GM19324 (cell line): ENCODE measurements around the gene PCDHGA9.
"Not testable (repeated sequence)": the region's sequence is repeated elsewhere in the genome, so short reads cannot be mapped to it uniquely, and the experiment has no call there.

Source experiments
- ATAC-seq: cut with Tn5 transposase; IDR thresholded peaks from one replicate; pipeline ENCODE4 v1.9.1; 2021; ENCODE audit warnings: mild to moderate bottlenecking, moderate library complexity; ENCODE audit not compliant: unreplicated experiment, low FRiP score

PCDHGA9 gene

DNA sequence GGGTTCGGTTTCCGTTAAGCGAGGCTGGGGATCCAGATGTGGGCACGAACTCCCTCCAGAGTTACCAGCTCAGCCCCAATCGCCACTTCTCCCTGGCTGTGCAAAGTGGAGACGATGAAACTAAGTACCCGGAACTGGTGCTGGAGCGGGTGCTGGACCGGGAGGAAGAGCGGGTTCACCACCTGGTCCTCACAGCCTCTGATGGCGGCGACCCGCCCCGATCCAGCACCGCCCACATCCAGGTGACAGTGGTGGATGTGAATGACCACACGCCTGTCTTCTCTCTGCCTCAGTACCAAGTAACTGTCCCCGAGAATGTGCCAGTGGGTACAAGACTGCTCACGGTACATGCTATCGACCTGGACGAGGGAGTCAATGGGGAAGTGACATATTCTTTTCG lies 19.2 kb upstream of the PCDHGA9 start:
- no peak for ATAC-seq

DNA sequence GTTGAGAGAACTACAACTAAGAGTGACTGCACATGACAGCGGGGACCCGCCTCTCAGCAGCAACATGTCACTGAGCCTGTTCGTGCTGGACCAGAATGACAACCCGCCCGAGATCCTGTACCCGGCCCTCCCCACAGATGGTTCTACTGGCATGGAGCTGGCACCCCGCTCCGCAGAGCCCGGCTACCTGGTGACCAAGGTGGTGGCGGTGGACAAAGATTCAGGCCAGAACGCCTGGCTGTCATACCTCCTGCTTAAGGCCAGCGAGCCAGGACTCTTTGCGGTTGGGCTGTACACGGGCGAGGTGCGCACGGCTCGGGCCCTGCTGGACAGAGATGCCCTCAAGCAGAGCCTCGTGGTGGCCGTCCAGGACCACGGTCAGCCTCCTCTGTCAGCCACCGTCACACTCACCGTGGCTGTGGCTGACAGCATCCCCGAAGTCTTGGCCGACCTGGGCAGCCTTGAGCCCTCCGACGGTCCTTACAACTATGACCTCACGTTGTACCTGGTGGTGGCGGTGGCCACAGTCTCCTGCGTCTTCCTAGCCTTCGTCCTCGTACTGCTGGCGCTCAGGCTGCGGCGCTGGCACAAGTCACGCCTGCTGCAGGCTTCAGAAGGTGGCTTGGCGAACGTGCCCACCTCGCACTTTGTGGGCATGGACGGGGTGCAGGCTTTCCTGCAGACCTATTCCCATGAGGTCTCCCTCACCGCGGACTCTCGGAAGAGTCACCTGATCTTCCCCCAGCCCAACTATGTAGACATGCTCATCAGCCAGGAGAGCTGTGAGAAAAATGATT lies 17.9 kb upstream of the PCDHGA9 start:
- ATAC-seq: no peak

DNA sequence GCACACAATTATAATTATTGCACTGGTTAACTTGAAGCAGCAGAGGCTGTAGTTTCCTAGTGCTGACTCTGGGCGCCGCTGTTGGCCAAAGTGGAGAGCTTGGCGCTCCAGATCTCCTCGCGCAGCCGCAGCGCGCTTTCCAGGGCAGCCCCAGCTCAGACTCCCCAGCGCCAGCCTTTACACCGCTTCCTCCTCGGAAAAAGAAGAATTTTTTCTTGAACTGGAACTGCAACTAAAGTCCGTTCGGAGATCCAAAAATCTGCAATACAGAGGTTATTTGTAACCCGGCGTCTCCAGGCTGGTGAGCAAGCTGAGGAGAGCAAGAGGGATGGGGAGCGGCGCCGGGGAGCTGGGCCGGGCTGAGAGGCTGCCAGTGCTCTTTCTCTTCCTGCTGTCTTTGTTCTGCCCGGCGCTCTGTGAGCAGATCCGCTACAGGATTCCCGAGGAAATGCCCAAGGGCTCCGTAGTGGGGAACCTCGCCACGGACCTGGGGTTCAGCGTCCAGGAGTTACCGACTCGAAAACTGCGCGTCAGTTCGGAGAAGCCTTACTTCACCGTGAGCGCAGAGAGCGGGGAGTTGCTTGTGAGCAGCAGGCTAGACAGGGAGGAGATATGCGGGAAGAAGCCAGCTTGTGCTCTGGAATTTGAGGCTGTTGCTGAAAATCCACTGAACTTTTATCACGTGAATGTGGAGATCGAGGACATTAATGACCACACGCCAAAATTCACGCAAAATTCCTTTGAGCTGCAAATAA lies 14.8 kb upstream of the PCDHGA9 start, which contains the start of gene PCDHGB4:
TSS of gene PCDHGB4 (plus strand) at position 142 of the 755 bp plus-strand sequence. CDS start at position 329, 187 bp downstream.
- not testable (repeated sequence) for ATAC-seq

DNA sequence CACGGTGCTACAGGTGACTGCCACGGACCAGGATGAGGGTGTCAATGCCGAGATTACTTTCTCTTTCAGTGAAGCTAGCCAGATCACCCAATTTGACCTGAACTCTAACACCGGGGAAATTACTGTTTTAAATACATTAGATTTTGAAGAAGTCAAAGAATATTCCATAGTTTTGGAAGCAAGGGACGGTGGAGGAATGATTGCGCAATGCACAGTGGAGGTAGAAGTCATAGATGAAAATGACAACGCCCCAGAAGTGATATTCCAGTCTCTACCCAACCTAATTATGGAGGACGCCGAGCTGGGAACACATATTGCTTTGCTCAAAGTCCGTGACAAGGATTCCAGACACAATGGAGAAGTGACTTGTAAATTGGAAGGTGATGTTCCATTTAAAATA lies 13.9 kb upstream of the PCDHGA9 start:
- ATAC-seq: no peak

DNA sequence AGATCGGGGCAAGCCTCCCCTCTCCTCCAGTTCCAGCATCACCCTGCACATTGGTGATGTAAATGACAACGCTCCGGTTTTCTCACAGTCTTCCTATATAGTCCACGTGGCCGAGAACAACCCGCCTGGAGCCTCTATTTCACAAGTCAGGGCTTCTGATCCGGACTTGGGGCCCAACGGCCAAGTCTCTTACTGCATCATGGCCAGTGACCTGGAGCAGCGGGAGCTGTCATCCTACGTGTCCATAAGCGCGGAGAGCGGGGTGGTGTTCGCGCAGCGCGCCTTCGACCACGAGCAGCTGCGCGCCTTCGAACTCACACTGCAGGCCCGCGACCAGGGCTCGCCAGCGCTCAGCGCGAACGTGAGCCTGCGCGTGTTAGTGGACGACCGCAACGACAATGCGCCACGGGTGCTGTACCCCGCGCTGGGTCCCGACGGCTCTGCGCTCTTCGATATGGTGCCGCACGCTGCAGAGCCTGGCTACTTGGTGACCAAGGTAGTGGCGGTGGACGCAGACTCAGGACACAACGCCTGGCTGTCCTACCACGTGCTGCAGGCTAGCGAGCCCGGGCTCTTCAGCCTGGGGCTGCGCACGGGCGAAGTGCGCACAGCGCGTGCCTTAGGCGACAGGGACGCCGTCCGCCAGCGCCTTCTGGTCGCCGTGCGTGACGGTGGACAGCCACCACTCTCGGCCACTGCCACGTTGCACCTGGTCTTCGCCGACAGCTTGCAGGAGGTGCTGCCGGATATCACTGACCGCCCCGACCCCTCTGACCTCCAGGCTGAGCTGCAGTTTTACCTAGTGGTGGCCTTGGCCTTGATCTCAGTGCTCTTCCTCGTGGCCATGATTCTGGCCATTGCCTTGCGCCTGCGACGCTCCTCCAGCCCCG lies 13.2 kb upstream of the PCDHGA9 start:
- no peak for ATAC-seq

DNA sequence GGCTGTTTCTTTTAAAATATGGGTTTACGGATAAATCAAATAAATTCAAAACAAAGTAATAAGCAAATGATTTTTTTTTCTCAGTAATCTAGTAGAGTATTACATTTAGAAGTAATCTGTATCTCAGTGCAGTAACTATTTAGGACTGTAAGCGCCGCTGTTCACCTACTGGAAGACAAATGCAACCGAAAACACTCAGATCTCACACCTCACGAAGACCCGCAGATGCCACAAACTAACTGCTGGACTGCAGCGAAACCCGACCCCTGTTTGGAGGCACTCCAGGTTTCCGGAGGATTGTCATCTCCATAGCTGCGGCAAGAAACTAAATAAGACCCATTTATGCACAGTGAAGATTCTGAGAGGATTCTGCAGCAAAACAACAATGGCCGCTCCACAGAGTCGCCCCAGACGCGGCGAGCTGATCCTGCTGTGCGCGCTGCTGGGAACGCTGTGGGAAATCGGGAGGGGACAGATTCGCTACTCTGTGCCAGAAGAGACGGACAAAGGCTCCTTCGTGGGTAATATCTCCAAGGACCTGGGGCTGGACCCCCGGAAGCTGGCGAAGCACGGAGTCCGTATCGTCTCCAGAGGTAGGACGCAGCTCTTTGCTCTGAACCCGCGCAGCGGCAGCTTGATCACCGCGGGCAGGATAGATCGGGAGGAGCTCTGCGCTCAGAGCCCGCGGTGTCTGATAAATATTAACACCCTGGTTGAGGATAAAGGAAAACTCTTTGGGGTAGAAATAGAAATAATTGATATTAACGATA lies 10.0 kb upstream of the PCDHGA9 start, which contains the start of gene PCDHGA8:
TSS of gene PCDHGA8 (plus strand) at position 205 of the 770 bp plus-strand sequence. CDS start at position 386, 181 bp downstream.
- ATAC-seq: no peak

DNA sequence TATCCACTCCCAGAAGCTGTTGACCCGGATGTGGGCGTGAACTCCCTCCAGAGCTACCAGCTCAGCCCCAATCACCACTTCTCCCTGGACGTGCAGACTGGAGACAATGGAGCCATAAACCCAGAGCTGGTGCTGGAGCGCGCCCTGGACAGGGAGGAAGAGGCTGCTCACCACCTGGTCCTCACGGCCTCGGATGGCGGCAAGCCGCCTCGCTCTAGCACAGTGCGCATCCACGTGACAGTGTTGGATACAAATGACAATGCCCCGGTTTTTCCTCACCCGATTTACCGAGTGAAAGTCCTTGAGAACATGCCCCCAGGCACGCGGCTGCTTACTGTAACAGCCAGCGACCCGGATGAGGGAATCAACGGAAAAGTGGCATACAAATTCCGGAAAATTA lies 9.3 kb upstream of the PCDHGA9 start:
- ATAC-seq: no peak

DNA sequence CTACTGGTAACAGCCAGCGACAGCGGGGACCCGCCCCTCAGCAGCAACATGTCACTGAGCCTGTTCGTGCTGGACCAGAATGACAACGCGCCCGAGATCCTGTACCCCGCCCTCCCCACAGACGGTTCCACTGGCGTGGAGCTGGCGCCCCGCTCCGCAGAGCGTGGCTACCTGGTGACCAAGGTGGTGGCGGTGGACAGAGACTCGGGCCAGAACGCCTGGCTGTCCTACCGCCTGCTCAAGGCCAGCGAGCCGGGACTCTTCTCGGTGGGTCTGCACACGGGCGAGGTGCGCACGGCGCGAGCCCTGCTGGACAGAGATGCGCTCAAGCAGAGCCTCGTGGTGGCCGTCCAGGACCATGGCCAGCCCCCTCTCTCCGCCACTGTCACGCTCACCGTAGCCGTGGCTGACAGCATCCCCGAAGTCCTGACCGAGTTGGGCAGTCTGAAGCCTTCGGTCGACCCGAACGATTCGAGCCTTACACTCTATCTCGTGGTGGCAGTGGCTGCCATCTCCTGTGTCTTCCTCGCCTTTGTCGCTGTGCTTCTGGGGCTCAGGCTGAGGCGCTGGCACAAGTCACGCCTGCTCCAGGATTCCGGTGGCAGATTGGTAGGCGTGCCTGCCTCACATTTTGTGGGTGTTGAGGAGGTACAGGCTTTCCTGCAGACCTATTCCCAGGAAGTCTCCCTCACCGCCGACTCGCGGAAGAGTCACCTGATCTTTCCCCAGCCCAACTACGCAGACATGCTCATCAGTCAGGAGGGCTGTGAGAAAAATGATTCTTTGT lies 8.0 kb upstream of the PCDHGA9 start:
- not testable (repeated sequence) for ATAC-seq

DNA sequence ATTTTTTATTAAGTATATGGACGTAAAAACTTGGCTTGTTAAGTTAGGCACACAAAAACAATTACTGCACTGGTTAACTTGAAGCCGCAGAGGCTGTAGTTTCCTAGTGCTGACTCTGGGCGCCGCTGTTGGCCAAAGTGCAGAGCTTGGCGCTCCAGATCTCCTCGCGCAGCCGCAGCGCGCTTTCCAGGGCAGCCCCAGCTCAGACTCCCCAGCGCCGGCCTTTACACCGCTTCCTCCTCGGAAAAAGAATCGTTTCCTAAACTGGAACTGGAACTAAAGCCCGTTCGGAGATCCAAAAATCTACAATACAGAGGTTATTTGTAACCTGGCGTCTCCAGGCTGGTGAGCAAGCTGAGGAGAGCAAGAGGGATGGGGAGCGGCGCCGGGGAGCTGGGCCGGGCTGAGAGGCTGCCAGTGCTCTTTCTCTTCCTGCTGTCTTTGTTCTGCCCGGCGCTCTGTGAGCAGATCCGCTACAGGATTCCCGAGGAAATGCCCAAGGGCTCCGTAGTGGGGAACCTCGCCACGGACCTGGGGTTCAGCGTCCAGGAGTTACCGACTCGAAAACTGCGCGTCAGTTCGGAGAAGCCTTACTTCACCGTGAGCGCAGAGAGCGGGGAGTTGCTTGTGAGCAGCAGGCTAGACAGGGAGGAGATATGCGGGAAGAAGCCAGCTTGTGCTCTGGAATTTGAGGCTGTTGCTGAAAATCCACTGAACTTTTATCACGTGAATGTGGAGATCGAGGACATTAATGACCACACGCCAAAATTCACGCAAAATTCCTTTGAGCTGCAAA lies 4.6 kb upstream of the PCDHGA9 start, which contains the start of gene PCDHGB5:
TSS of gene PCDHGB5 (plus strand) at position 192 of the 796 bp plus-strand sequence. CDS start at position 373, 181 bp downstream.
- ATAC-seq: not testable (repeated sequence)

DNA sequence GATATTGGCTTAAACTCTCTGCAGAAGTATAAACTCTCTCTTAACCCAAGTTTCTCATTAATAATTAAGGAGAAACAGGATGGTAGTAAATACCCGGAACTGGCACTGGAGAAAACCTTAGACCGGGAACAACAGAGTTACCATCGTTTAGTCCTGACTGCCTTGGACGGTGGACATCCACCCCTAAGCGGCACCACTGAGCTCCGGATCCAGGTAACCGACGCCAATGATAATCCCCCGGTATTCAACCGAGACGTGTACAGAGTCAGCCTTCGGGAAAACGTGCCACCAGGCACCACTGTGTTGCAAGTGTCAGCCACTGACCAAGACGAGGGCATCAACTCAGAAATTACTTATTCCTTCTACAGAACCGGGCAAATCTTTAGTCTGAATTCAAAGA lies 4.0 kb upstream of the PCDHGA9 start:
- ATAC-seq: no peak

DNA sequence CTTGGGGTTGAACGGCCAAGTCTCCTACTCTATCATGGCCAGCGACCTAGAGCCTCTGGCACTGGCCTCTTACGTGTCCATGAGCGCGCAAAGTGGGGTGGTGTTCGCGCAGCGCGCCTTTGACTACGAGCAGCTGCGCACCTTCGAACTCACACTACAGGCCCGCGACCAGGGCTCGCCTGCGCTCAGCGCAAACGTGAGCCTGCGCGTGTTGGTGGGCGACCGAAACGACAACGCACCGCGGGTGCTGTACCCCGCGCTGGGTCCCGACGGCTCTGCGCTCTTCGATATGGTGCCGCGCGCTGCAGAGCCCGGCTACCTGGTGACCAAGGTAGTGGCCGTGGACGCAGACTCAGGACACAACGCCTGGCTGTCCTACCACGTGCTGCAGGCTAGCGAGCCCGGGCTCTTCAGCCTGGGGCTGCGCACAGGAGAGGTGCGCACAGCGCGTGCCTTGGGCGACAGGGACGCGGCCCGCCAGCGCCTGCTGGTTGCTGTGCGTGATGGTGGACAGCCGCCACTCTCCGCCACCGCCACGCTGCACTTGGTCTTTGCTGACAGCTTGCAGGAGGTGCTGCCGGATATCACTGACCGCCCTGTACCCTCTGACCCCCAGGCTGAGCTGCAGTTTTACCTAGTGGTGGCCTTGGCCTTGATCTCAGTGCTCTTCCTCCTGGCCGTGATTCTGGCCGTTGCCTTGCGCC lies 2.9 kb upstream of the PCDHGA9 start:
- no peak for ATAC-seq

DNA sequence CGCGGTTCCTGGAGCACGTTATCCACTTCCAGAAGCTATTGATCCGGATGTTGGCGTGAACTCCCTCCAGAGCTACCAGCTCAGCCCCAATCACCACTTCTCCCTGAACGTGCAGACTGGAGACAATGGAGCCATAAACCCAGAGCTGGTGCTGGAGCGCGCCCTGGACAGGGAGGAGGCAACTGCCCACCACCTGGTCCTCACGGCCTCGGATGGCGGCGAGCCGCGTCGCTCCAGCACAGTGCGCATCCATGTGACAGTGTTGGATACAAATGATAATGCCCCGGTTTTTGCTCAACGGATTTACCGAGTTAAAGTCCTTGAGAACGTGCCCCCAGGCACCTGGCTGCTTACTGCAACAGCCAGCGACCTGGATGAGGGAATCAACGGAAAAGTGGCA lies 809 bp downstream of the PCDHGA9 start:
- ATAC-seq: no peak

DNA sequence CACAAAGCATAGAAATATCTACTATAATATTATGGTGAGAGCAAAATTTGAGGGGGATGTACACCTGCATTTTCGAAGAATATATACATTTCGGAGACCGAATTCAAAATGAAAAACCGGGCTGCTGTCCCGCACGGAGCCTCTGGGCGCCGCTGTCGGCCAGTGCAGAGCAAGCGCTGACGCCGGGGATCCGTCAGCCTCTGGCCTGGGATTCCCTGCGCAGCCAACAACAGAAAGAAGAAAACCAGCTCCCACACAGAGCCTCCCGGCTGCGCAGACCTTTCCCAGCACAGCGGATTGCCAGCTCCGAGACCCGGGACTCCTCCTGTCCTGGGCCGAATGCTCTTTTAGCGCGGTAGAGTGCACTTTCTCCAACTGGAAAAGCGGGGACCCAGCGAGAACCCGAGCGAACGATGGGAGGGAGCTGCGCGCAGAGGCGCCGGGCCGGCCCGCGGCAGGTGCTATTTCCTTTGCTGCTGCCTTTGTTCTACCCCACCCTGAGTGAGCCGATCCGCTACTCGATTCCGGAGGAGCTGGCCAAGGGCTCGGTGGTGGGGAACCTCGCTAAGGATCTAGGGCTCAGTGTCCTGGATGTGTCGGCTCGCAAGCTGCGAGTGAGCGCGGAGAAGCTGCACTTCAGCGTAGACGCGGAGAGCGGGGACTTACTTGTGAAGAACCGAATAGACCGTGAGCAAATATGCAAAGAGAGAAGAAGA lies 5.4 kb downstream of the PCDHGA9 start, which contains the start of gene PCDHGB6:
TSS of gene PCDHGB6 (plus strand) at position 232 of the 716 bp plus-strand sequence. CDS start at position 414, 182 bp downstream.
- not testable (repeated sequence) for ATAC-seq

DNA sequence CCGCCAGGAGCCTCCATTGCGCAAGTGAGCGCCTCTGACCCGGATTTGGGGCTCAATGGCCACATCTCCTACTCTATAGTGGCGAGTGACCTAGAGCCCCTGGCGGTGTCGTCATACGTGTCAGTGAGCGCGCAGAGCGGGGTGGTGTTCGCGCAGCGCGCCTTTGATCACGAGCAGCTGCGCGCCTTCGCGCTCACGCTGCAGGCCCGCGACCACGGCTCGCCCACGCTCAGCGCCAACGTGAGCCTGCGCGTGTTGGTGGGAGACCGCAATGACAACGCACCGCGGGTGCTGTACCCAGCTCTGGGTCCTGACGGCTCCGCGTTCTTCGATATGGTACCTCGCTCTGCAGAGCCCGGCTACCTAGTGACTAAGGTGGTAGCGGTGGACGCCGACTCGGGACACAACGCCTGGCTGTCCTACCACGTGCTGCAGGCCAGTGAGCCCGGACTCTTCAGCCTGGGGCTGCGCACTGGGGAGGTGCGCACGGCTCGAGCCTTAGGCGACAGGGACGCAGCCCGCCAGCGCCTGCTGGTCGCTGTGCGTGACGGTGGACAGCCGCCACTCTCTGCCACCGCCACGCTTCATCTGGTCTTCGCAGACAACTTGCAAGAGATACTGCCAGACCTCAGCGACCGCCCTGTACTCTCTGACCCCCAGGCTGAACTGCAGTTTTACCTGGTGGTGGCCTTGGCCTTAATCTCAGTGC lies 7.2 kb downstream of the PCDHGA9 start:
- ATAC-seq: no peak

DNA sequence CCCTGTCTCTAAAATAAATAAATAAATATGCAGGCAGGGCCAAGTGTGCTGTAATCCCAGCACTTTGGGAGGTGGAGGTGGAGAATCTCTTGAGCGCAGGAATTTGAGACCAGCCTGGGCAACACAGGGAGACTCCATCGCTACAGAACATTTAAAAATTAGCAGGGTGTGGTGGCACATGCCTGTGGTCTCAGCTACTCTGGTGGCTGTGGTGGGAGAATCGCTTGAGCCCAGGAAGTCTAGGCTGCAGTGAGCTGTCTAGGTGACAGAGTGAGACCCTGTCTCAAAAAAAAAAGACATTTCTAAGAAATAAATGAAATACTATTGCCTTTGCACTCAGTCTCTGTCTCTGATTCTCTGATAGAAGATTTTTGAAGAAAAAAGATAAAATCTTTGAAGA lies 9.0 kb downstream of the PCDHGA9 start:
- no peak for ATAC-seq
